ENCODE results near the gene PDE11A. TPM values are rescaled to one million over a fixed set of nuclear protein-coding genes. Genes with fewer than 3 reads are reported as not detected.

PDE11A gene
- total RNA-seq, 2 experiments from 2014 or later = not detected

GRCh38 chr2:177682006-177682405 is 390.6 kb downstream of the PDE11A start:
- Mint-ChIP-seq H3K27ac (no peak overlapping the region), H3K36me3 (ENCODE audit: low read depth) (no peaks in the 10 kb centered on the region), H3K4me1 (no peaks in the 10 kb centered on the region), H3K9me3 (no peaks in the 10 kb centered on the region), H3K27me3 (peaks cover 6% of the 10 kb centered on the region), H3K4me3 (no peak overlapping the region)
- CTCF ChIA-PET = interaction anchor here (1.3 kb wide), 1 partner anchor 11 kb away, joined by 3 read pairs; no protein-coding TSS in a partner anchor
- POLR2A ChIA-PET = no interaction called here
- no peak for DNase-seq

- Mint-ChIP-seq H3K36me3 (ENCODE audit: low read depth) (no peaks in the 10 kb centered on the region), H3K4me3 (no peak overlapping the region), H3K27me3 (peaks cover 10% of the 10 kb centered on the region), H3K9me3 (no peaks in the 10 kb centered on the region), H3K4me1 (no peaks in the 10 kb centered on the region), H3K27ac (no peak overlapping the region)
- ChIA-PET CTCF (interaction anchor here (1.3 kb wide), 1 partner anchor 12 kb away, joined by 3 read pairs; no protein-coding TSS in a partner anchor), POLR2A (no interaction called here)
- DNase-seq = no peak
Observed at GRCh38 chr2:177680866-177681712, 391.5 kb downstream of the PDE11A start.

- Mint-ChIP-seq H3K27ac (no peak overlapping the region), H3K4me1 (no peaks in the 10 kb centered on the region), H3K4me3 (no peak overlapping the region), H3K9me3 (no peaks in the 10 kb centered on the region), H3K36me3 (ENCODE audit: low read depth) (no peaks in the 10 kb centered on the region), H3K27me3 (peaks cover 12% of the 10 kb centered on the region)
- ChIA-PET POLR2A (no interaction called here), CTCF (interaction anchor here (0.6 kb wide), 1 partner anchor 585 kb away, joined by 4 read pairs; no protein-coding TSS in a partner anchor)
- no peak for DNase-seq
Observed at GRCh38 chr2:177679611-177680605, 392.7 kb downstream of the PDE11A start.

- H3K4me1 Mint-ChIP-seq = no peaks in the 10 kb centered on the region
- peaks cover 12% of the 10 kb centered on the region for H3K27me3 Mint-ChIP-seq
- H3K4me3 Mint-ChIP-seq = no peak overlapping the region
- ChIA-PET POLR2A (no interaction called here), CTCF (no interaction called here)
- H3K27ac Mint-ChIP-seq = no peak overlapping the region
- no peak for DNase-seq
- H3K9me3 Mint-ChIP-seq = no peaks in the 10 kb centered on the region
- H3K36me3 Mint-ChIP-seq (ENCODE audit: low read depth) = no peaks in the 10 kb centered on the region
Observed at GRCh38 chr2:177678939-177679338, 393.6 kb downstream of the PDE11A start.

- Mint-ChIP-seq H3K4me1 (peaks cover 2% of the 10 kb centered on the region), H3K9me3 (no peaks in the 10 kb centered on the region), H3K27me3 (peaks cover 13% of the 10 kb centered on the region), H3K36me3 (ENCODE audit: low read depth) (no peaks in the 10 kb centered on the region), H3K4me3 (no peak overlapping the region), H3K27ac (no peak overlapping the region)
- DNase-seq = no peak
- ChIA-PET POLR2A (no interaction called here), CTCF (interaction anchor here (1.2 kb wide), 1 partner anchor 8 kb away, joined by 3 read pairs; no protein-coding TSS in a partner anchor)
Observed at GRCh38 chr2:177676636-177677035, 395.9 kb downstream of the PDE11A start.

- Mint-ChIP-seq H3K4me3 (no peak overlapping the region), H3K27ac (no peak overlapping the region), H3K36me3 (ENCODE audit: low read depth) (no peaks in the 10 kb centered on the region), H3K4me1 (peaks cover 8% of the 10 kb centered on the region), H3K9me3 (no peaks in the 10 kb centered on the region), H3K27me3 (peaks cover 13% of the 10 kb centered on the region)
- no peak for DNase-seq
- ChIA-PET CTCF (interaction anchor here (0.8 to 1.2 kb wide), 2 partner anchors 9 to 19 kb away, joined by 3 to 4 read pairs; no protein-coding TSS in a partner anchor), POLR2A (interaction anchor here (1.0 kb wide), 1 partner anchor 415 kb away, joined by 3 read pairs; no protein-coding TSS in a partner anchor)
Observed at GRCh38 chr2:177675825-177676224, 396.8 kb downstream of the PDE11A start.

- Mint-ChIP-seq H3K9me3 (no peaks in the 10 kb centered on the region), H3K36me3 (ENCODE audit: low read depth) (no peaks in the 10 kb centered on the region), H3K27me3 (peaks cover 13% of the 10 kb centered on the region), H3K4me1 (peaks cover 11% of the 10 kb centered on the region), H3K27ac (no peak overlapping the region), H3K4me3 (no peak overlapping the region)
- ChIA-PET POLR2A (interaction anchor here (1.0 kb wide), 1 partner anchor 415 kb away, joined by 3 read pairs; no protein-coding TSS in a partner anchor), CTCF (interaction anchor here (0.8 to 1.2 kb wide), 2 partner anchors 10 to 18 kb away, joined by 3 to 4 read pairs; no protein-coding TSS in a partner anchor)
- DNase-seq = no peak
Observed at GRCh38 chr2:177675350-177675821, 397.2 kb downstream of the PDE11A start.

- CTCF ChIA-PET = no interaction called here
- no peak overlapping the region for H3K27ac Mint-ChIP-seq
Observed at GRCh38 chr2:177673602-177674595, 398.7 kb downstream of the PDE11A start.

GRCh38 chr2:177671662-177672061 is 400.9 kb downstream of the PDE11A start:
- peaks cover 7% of the 10 kb centered on the region for H3K27me3 Mint-ChIP-seq
- ChIA-PET CTCF (interaction anchor here (0.6 kb wide), 2 partner anchors 91 to 152 kb away, joined by 3 read pairs; no protein-coding TSS in a partner anchor), POLR2A (no interaction called here)
- H3K4me3 Mint-ChIP-seq = no peak overlapping the region
- peaks cover 11% of the 10 kb centered on the region for H3K4me1 Mint-ChIP-seq
- DNase-seq = no peak
- H3K27ac Mint-ChIP-seq = no peak overlapping the region
- no peaks in the 10 kb centered on the region for H3K36me3 Mint-ChIP-seq (ENCODE audit: low read depth)
- no peaks in the 10 kb centered on the region for H3K9me3 Mint-ChIP-seq

More at GRCh38 chr2:177673602-177674595, 398.7 kb downstream of the PDE11A start:
- no peaks in the 10 kb centered on the region for H3K9me3 Mint-ChIP-seq
- H3K4me1 Mint-ChIP-seq = peaks cover 11% of the 10 kb centered on the region
- no peak overlapping the region for H3K4me3 Mint-ChIP-seq
- no peaks in the 10 kb centered on the region for H3K36me3 Mint-ChIP-seq (ENCODE audit: low read depth)
- H3K27me3 Mint-ChIP-seq = peaks cover 13% of the 10 kb centered on the region
- POLR2A ChIA-PET = no interaction called here
- no peak for DNase-seq

- Mint-ChIP-seq H3K4me1 (peaks cover 18% of the 10 kb centered on the region), H3K36me3 (ENCODE audit: low read depth) (no peaks in the 10 kb centered on the region), H3K9me3 (no peaks in the 10 kb centered on the region), H3K4me3 (no peak overlapping the region), H3K27ac (no peak overlapping the region), H3K27me3 (peaks cover 5% of the 10 kb centered on the region)
- CTCF ChIA-PET = no interaction called here
- POLR2A ChIA-PET = no interaction called here
- DNase-seq = no peak
Observed at GRCh38 chr2:177670791-177671535, 401.6 kb downstream of the PDE11A start.

- Mint-ChIP-seq H3K27ac (no peak overlapping the region), H3K9me3 (no peaks in the 10 kb centered on the region)
Observed at GRCh38 chr2:177669625-177670330, 402.8 kb downstream of the PDE11A start.

More at GRCh38 chr2:177669625-177670330, 402.8 kb downstream of the PDE11A start:
- no peak for DNase-seq
- no peak overlapping the region for H3K4me3 Mint-ChIP-seq
- no peaks in the 10 kb centered on the region for H3K36me3 Mint-ChIP-seq (ENCODE audit: low read depth)
- peaks cover 19% of the 10 kb centered on the region for H3K4me1 Mint-ChIP-seq
- CTCF ChIA-PET = interaction anchor here (0.8 to 1.7 kb wide), 2 partner anchors 21 to 23 kb away, joined by 4 read pairs; no protein-coding TSS in a partner anchor
- H3K27me3 Mint-ChIP-seq = peaks cover 3% of the 10 kb centered on the region
- POLR2A ChIA-PET = no interaction called here

Data from activated CD4-positive, alpha-beta T cell treated with anti-CD3 and anti-CD28 coated beads, Interleukin-2, amount 10 ng/mL, durations not matched to agents 7 days and 5 days (primary cell).